Endothelial cell of umbilical vein (primary cell): Measurements from ENCODE around the gene S100A11.

Source experiments
- POLR2AphosphoS5 ChIP-seq: IDR thresholded peaks from 2 replicates; pipeline ENCODE4 v1.6.1; 2012; ENCODE audit warnings: low read depth, mild to moderate bottlenecking, control low read depth, low read length, moderate library complexity; ENCODE audit not compliant: insufficient read depth
- TF ChIP-seq, protein P1 (sequence below), 2 donors: IDR thresholded peaks; 1 replicate in 1 of 2; 2 replicates in 1 of 2; pipeline ENCODE4 v1.5.1; 2011; ENCODE audit warnings: low read length in 2 of 2, mild to moderate bottlenecking in 2 of 2, moderate library complexity in 2 of 2, control low read depth in 1 of 2, inconsistent platforms in 1 of 2, low read depth in 1 of 2; ENCODE audit not compliant: insufficient read depth in 1 of 2; ENCODE audit errors: extremely low read depth in 1 of 2

DNA sequence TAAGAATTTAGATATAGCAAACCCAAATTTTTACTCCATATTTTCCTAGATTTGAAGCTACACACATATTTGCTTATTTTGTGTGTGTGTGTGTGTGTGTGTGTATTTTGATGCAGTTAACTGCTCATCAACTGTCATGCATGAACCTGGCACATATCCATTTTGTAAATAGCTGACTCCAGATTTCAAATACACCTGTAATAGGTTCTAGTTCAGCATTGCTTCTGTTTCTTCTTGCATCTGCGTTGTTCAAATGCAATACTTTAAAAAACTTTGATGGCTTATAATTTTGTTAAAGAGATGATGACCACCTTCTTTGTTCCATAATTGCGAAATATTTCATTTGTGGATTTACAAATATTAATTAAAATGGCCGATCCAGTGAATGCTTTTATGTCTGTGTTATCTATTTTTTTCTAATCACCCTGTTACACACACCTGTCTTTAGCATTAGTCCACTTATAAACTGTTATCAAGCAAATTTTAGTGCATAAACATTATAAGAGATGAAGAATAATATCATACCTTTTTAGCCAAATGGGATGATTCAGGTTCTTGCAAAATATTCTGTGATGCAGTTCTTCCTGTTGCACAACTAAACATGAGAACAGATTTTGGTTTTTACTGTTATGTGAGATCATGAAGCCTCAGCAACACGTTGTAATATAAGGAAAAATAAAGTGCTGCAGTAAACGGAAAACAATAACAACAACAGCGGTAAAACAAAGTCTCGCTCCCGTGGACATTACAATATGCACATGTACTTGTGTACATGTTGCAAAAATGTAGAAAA lies 12.7 kb upstream of the S100A11 start:
- TF ChIP-seq, protein P1, sequence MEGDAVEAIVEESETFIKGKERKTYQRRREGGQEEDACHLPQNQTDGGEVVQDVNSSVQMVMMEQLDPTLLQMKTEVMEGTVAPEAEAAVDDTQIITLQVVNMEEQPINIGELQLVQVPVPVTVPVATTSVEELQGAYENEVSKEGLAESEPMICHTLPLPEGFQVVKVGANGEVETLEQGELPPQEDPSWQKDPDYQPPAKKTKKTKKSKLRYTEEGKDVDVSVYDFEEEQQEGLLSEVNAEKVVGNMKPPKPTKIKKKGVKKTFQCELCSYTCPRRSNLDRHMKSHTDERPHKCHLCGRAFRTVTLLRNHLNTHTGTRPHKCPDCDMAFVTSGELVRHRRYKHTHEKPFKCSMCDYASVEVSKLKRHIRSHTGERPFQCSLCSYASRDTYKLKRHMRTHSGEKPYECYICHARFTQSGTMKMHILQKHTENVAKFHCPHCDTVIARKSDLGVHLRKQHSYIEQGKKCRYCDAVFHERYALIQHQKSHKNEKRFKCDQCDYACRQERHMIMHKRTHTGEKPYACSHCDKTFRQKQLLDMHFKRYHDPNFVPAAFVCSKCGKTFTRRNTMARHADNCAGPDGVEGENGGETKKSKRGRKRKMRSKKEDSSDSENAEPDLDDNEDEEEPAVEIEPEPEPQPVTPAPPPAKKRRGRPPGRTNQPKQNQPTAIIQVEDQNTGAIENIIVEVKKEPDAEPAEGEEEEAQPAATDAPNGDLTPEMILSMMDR (IDR thresholded peaks at IDR 0.05; ENCODE audit: extremely low read depth in 1 of 2, insufficient read depth in 1 of 2, low read depth in 1 of 2, low read length in 2 of 2): no peak
- no peak for TF ChIP-seq POLR2AphosphoS5
